Testis (tissue), 3 donors: Measurements from ENCODE around the gene PCSK2. TPM values are rescaled to one million over a fixed set of nuclear protein-coding genes. Genes with fewer than 3 reads are reported as not detected.
A peak's percentile ranks its signal among the peaks of the same experiment; 100 is the strongest.

Source experiments
- DNase-seq: peaks from one replicate; pipeline ENCODE4 v3.0.0-alpha.2; 2019
- H3K27ac ChIP-seq, 2 donors: fragments of 200-600 bp; sonication (generic); one replicate each; pipeline ENCODE4 v1.5.1; 2019
- H3K27me3 ChIP-seq: fragments of 200-600 bp; sonication (generic); one replicate; pipeline ENCODE4 v1.5.1; 2019
- H3K36me3 ChIP-seq: fragments of 200-600 bp; sonication (generic); one replicate; pipeline ENCODE4 v1.5.1; 2017; ENCODE audit warnings: low read depth; ENCODE audit errors: missing control alignments
- H3K4me1 ChIP-seq: fragments of 200-600 bp; sonication (generic); one replicate; pipeline ENCODE4 v1.5.1; 2019
- H3K4me3 ChIP-seq, 2 donors: fragments of 200-600 bp; sonication (generic); one replicate each; pipeline ENCODE4 v1.5.1; 2017 to 2019
- H3K9me3 ChIP-seq: fragments of 200-600 bp; sonication (generic); one replicate; pipeline ENCODE4 v1.5.1; 2017
- POLR2A ChIP-seq: fragments of 450-650 bp; IDR thresholded peaks from one replicate; pipeline ENCODE4 v1.6.1; 2017; ENCODE audit warnings: antibody characterized with exemption, mild to moderate bottlenecking, moderate library complexity
- WGBS, 2 donors: methylation state at CpG; one replicate each; pipeline ENCODE4 v1.1.5; 2018; 5-methylcytosine and 5-hydroxymethylcytosine counted together
- intact Hi-C: fragments of 100-400 bp; cut with DNase I; formaldehyde crosslinking; loops from one replicate; pipeline ENCODE4 v1.15.1; 2023; ENCODE audit warnings: low total_unique reads
- polyA plus RNA-seq: library from polyadenylated mRNA; stranded (reverse); fragments of 350-450 nt; fragmentation: Illumina TruSeq; extraction: RNeasy Lipid Tissue Mini Kit (QIAGEN cat#74804); gene quantifications from one replicate; pipeline ENCODE4 v1.2.3, GENCODE V29; 2014; ENCODE audit warnings: low read depth, low replicate concordance; ENCODE audit not compliant: insufficient read depth
- total RNA-seq, 2 donors: library from RNA; depleted of rRNA; stranded (reverse); fragments of >200 nt; gene quantifications; one replicate each; pipeline ENCODE4 v1.2.3, GENCODE V29; 2016
- TF ChIP-seq, protein P1 (sequence below), 3 experiments: fragments of 450-650 bp in 2 of 3; fragments of 200-600 bp in 1 of 3; sonication (generic) in 1 of 3; IDR thresholded peaks; one replicate each; pipeline ENCODE4 v1.5.1; 2016 to 2019; ENCODE audit warnings: antibody characterized with exemption in 3 of 3, mild to moderate bottlenecking in 2 of 3, moderate library complexity in 1 of 3

Gene PCSK2
- total and polyA plus RNA-seq, 3 donors from 2014 or later = 5.1 to 40.5 (median 11.7) TPM

DNA sequence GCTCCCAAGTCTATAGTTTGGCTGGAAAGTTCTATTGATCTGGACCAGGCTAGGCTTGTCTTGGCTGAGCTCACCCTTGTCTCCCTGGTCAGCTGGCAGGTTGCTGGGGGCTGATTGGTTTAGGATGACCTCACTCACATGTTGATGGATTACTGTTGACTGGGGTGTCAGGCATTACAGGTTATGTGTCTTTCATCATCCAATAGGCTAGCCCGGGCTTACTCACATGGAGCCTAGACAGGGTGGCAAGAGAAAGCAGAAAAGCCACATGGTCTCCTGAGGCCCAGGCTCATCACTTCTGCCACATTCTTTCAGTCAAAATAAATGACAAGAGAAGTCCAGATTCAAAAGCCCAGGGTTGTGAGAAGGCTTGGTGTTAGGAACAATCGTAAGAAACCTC is 200.8 kb downstream of the PCSK2 start:
- Histone ChIP-seq H3K27me3 (no peaks in the 10 kb centered on the region), H3K4me1 (no peaks in the 10 kb centered on the region), H3K4me3 (no peak overlapping the region), H3K27ac (no peak overlapping the region), H3K9me3 (no peaks in the 10 kb centered on the region), H3K36me3 (no peaks in the 10 kb centered on the region)
- 76 to 97% methylated on average over 2 of the region's 2 CpGs for WGBS, 2 donors
- intact Hi-C loops = no loop called here
- no peak for TF ChIP-seq POLR2A
- TF ChIP-seq, protein P1, sequence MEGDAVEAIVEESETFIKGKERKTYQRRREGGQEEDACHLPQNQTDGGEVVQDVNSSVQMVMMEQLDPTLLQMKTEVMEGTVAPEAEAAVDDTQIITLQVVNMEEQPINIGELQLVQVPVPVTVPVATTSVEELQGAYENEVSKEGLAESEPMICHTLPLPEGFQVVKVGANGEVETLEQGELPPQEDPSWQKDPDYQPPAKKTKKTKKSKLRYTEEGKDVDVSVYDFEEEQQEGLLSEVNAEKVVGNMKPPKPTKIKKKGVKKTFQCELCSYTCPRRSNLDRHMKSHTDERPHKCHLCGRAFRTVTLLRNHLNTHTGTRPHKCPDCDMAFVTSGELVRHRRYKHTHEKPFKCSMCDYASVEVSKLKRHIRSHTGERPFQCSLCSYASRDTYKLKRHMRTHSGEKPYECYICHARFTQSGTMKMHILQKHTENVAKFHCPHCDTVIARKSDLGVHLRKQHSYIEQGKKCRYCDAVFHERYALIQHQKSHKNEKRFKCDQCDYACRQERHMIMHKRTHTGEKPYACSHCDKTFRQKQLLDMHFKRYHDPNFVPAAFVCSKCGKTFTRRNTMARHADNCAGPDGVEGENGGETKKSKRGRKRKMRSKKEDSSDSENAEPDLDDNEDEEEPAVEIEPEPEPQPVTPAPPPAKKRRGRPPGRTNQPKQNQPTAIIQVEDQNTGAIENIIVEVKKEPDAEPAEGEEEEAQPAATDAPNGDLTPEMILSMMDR (IDR thresholded peaks at IDR 0.05) = no peak
- DNase-seq = no peak

DNA sequence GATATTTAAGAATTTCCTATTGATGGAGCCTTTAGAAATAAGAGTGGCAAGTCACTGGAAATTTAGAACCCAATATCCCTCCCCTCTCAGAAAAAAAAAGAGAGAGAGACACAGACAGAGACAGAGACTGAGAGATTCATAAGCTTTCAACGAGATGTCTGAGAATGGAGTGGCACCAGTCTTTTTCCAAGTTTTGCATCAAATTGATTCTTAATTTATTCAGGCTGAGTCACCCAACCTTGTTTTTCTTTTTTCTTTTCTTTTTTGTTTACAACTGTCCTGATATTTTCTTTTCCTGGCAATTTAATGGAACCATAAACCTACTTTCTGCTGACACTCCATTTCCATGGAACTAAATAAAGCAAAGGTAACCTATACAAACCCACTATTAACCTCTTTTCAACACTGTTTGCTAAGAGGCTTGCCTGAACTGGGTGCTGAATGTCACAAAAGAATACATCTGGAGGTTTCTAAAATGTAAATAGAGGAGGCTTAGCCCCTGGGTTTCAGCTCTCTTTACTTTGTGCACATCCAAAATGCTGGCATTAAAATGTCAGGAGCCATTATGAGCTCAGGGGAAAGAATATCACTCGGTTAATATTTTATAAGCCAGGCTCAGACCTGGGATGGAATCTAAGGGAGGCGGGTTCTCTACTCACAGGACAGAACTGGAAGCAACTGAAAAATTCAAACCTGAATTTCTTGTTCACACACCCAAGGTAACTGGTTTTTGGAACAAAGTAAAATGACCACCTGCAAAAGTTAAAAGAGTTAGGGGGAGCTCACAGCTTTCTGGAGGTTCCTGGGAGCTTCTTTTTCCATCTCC is 203.5 kb downstream of the PCSK2 start:
- Histone ChIP-seq H3K27me3 (no peaks in the 10 kb centered on the region), H3K9me3 (no peaks in the 10 kb centered on the region), H3K4me1 (no peaks in the 10 kb centered on the region), H3K27ac (no peak overlapping the region), H3K4me3 (no peak overlapping the region), H3K36me3 (no peaks in the 10 kb centered on the region)
- intact Hi-C loops = loop anchor here (5.0 kb wide), 1 partner anchor 628 kb away; no protein-coding TSS in a partner anchor
- 75 to 80% methylated on average over 3 of the region's 3 CpGs for WGBS, 2 donors
- no peak for DNase-seq
- TF ChIP-seq, protein P1 (IDR thresholded peaks at IDR 0.05) = no peak
- no peak for TF ChIP-seq POLR2A

DNA sequence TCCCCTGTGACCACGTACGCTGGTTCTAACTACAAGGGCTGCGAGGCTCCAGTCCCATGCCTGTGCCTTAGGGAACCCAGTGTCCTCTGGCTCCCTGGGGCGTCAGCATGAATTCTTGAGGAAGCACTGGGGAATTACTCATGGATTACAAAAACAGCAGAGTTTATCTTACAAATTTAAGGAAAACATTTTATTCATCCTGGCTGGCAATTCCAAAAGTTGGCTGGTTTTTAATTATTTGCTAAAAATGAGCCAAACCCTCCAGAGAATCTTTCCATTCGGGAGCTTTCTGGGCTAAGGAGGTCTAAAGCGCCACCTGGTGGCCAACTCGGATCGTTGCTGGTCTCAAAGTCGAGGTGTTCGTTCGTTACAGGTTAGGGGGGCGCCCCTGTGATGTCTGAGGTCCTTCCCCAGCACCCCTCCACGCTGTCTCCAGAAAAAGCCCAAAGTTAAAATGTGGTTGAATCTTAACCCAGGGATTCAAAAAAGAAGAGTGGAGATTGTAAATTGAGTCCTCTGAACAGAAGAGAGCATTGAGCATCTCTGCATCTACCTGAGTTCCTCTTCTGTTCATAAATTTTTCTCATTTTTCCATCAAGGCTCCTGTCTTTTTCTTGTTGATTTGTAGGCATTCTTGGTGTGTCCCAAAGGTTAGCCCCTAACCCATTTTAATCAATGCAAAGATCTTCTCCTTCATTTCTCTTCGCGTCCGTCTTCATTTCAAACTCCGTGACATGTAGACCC is 205.0 kb downstream of the PCSK2 start:
- 18 to 25% methylated on average over 17 of the region's 17 CpGs for WGBS, 2 donors
- Histone ChIP-seq H3K4me3 (no peak overlapping the region), H3K27me3 (no peaks in the 10 kb centered on the region)

DNA sequence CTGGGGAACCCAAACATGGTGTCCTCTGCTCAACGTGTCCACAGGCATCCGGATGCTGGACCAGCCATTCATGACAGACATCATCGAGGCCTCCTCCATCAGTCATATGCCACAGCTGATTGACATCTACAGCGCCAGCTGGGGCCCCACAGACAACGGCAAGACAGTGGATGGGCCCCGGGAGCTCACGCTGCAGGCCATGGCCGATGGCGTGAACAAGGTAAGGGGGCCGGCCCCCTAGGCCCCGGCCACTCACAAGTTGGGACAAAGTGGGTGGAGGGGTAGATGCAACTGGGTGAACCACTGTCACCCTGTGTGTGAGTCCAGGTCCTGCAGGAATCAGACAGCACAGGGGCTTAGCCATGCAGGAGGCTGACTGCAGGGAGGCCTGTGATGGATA is 209.8 kb downstream of the PCSK2 start:
- 86 to 96% methylated on average over 3 to 11 of the region's 11 CpGs for WGBS, 2 donors
- Histone ChIP-seq H3K27me3 (no peaks in the 10 kb centered on the region), H3K36me3 (no peaks in the 10 kb centered on the region), H3K4me1 (no peaks in the 10 kb centered on the region), H3K9me3 (no peaks in the 10 kb centered on the region), H3K27ac (no peak overlapping the region), H3K4me3 (no peak overlapping the region)
- intact Hi-C loops = no loop called here
- TF ChIP-seq, protein P1 (IDR thresholded peaks at IDR 0.05) = no peak
- TF ChIP-seq POLR2A = no peak
- DNase-seq = no peak

More for the DNA sequence above, 205.0 kb downstream of the PCSK2 start:
- peak; percentile 81 for DNase-seq
- Histone ChIP-seq H3K4me1 (no peaks in the 10 kb centered on the region), H3K27ac (no peak overlapping the region), H3K36me3 (no peaks in the 10 kb centered on the region), H3K9me3 (no peaks in the 10 kb centered on the region)
- intact Hi-C loops = loop anchor here (5.0 kb wide), 1 partner anchor 629 kb away; no protein-coding TSS in a partner anchor
- TF ChIP-seq, protein P1 (IDR thresholded peaks at IDR 0.05) = peak; percentile 81 to 97 (median 84)
- TF ChIP-seq POLR2A = no peak
